Iris pigment epithelial cell (primary cell): ENCODE data around the gene PLAAT2.
"Not testable (repeated sequence)": the region's sequence is repeated elsewhere in the genome, so short reads cannot be mapped to it uniquely, and the experiment has no call there.

Experiments used
- DNase-seq: peaks from one replicate; pipeline ENCODE4 v3.0.0-alpha.2; 2011; ENCODE audit warnings: low read depth

PLAAT2 gene

DNA sequence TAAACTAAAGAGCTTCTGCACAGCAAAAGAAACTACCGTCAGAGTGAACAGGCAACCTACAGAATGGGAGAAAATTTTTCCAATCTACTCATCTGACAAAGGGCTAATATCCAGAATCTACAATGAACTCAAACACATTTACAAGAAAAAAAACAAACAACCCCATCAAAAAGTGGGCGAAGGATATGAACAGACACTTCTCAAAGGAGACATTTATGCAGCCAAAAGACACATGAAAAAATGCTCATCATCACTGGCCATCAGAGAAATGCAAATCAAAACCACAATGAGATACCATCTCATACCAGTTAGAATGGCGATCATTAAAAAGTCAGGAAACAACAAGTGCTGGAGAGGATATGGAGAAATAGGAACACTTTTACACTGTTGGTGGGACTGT, 15.7 kb upstream of the PLAAT2 start:
- DNase-seq = not testable (repeated sequence)

- peak; percentile 27 for DNase-seq
Measured at GRCh38 chr11:63574856-63575602, 11.8 kb upstream of the PLAAT2 start.

- peak; percentile 72 for DNase-seq
Measured at GRCh38 chr11:63573881-63574855, 11.0 kb upstream of the PLAAT2 start.

GRCh38 chr11:63572026-63572688, 9.0 kb upstream of the PLAAT2 start:
- no peak for DNase-seq

GRCh38 chr11:63569570-63569969, 6.4 kb upstream of the PLAAT2 start:
- no peak for DNase-seq

- DNase-seq = peak; percentile 94
Measured at GRCh38 chr11:63567044-63567840, 4.1 kb upstream of the PLAAT2 start.

DNA sequence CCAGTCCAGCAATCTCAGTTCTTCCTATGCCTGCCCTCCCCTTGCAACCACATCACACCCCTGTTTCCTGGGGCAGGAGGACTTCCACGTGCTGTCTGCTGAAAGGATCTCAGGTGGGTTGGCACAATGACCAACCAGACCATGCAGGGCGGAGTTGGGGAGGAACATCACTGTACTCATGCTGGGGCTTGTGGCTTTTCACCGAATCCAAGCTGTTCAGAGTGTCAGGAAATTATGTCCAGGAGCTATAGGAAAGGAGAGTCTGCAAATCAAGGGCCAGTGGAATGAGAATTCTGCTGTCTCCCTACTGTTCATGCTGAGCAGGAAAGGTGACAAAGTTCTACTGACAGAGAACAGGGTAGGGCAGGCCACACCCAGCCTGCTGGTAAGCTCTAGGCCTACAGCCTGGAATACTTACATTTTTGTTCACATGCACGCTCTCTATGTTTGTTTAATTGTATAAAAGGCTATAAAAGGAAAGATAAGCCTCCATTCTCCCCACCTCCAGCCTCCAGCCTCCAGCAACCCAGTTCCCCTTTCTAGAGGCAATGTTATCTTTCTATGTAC, 1.7 kb upstream of the PLAAT2 start:
- no peak for DNase-seq

GRCh38 chr11:63564056-63564774, 1.0 kb upstream of the PLAAT2 start:
- DNase-seq = no peak

DNA sequence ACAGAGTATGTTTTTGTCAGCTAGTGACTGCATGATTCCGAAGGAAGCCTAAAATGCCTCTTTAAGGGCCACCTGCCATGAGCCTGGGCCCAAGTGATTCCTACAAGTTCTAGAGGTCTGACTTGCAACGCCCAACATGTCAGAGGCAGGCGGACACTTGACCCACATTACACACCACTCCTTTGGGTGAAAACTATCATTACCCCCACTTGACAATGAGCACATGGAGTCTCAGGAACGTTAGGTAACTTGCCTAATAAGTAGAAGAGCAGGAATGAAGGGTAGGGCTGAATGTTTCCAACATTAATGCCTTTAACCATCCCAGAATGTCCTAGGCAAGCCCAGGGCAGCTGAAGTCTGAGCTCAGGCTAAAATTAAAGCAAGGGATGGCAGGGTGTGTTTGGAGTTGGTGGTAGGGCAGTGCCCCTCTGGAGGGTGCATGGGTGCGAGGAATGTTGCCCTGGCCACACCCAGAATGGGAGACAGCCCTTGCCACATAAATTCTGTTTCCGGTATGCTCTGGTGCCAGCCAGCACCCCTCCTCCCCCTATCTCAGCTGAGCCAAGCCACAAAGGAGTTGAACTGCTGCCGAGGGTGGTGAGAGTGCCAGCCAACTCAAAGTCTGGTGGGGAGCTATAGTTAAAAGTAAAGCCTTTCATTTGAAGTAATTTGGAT, 2.5 kb downstream of the PLAAT2 start:
- DNase-seq = no peak

- DNase-seq = no peak
Measured at GRCh38 chr11:63558459-63559157, 4.6 kb downstream of the PLAAT2 start.

DNA sequence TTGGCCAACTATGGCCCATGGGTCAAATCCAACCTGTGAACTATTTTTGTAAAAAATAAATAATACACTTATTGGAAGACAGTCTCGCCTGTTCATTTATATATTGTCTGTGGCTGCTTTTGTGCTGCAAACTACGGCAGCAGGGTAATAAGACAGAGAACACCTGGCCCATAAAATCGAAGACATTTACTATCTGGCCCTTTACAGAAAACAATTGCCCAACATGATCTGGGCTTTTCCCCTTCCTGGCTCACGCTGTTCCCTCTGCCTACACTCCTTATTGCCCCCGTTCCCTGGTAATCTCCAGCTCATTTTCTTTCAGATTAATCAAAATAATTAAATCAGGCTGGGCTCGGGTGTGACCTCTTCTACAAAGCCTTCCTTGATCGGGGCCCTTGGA, 5.6 kb downstream of the PLAAT2 start:
- DNase-seq = no peak

- DNase-seq = no peak
Measured at GRCh38 chr11:63556404-63557013, 6.7 kb downstream of the PLAAT2 start.

- no peak for DNase-seq
Measured at GRCh38 chr11:63554877-63555223, 8.3 kb downstream of the PLAAT2 start.

- no peak for DNase-seq
Measured at GRCh38 chr11:63553759-63554158, 9.4 kb downstream of the PLAAT2 start.

GRCh38 chr11:63552921-63553320, 10.3 kb downstream of the PLAAT2 start:
- DNase-seq = no peak

GRCh38 chr11:63551889-63552266, 11.3 kb downstream of the PLAAT2 start:
- no peak for DNase-seq

GRCh38 chr11:63551091-63551888, 11.9 kb downstream of the PLAAT2 start:
- DNase-seq = no peak

GRCh38 chr11:63550156-63550700, 13.0 kb downstream of the PLAAT2 start:
- not testable (repeated sequence) for DNase-seq
